Renal cortex interstitium (tissue), 11 donors: ENCODE measurements around the gene MOSPD3. TPM values are rescaled to one million over a fixed set of nuclear protein-coding genes. Genes with fewer than 3 reads are reported as not detected.
A peak's percentile ranks its signal among the peaks of the same experiment; 100 is the strongest.
"Not testable (repeated sequence)": the region's sequence is repeated elsewhere in the genome, so short reads cannot be mapped to it uniquely, and the experiment has no call there.

Experiments
- DNase-seq, 11 donors: peaks; one replicate each; pipeline ENCODE4 v3.0.0-alpha.2; 2013; ENCODE audit warnings: low read depth in 9 of 11, low spot score in 4 of 11; ENCODE audit errors: extremely low read depth in 1 of 11
- polyA plus RNA-seq, 3 donors: library from polyadenylated mRNA; unstranded; fragments of 120-200 nt; gene quantifications; one replicate each; pipeline ENCODE4 v1.2.1, GENCODE V29; 2013; ENCODE audit not compliant: insufficient read length in 3 of 3

The MOSPD3 gene
- polyA plus RNA-seq, 3 donors = 20.6 to 31.9 (median 28.8) TPM

DNA sequence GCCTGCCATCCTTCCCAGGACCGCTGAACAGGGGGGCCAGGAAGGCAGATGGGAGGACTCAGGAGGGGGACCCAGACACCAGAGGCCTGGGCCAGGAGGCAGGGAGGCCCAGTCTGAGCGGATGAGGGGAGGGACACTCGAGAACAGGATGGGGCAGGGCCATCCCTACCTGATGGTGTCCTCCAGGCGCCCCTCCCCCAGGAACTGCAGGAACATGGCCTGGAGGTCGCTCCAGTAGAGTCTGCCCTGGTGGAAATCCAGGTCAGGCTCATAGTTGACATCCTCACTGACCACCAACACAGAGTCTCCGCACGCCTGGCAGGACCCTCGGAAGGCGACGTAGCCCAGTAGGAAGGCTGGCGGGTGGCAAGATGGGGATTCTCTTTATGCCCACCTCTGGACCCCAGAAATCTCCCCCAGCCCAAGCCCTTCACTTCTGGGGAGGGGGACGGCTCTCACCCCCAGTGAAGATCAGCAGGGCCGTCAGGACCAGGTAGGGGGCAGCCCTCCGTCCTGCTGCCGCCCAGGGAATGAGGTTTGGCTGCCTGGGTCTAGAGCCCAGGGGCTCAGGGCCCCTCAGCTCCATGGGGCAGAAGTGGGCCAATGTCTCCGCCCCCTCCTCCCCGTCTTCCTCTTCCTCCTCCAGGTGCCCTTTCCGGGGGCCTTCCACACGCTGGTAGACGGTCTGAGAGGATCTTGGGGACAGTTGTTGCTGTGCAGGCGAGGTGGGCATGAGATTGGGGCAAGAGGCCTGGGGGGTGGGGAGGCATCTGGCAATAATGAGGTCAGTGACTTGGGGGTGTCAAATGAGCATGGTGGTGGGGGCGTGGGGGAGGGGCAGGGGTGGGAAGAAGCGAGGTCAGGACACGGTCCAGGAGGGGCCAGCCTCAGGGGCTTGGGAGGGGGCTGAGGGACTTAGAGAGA is 28.4 kb downstream of the MOSPD3 start:
- DNase-seq = no peak

GRCh38 chr7:100641463-100641859 is 29.1 kb downstream of the MOSPD3 start, which contains the start of gene TFR2:
TSS of gene TFR2 (minus strand) at chr7:100641552. CDS start at chr7:100641509, 43 bp downstream.
- DNase-seq = no peak

DNA sequence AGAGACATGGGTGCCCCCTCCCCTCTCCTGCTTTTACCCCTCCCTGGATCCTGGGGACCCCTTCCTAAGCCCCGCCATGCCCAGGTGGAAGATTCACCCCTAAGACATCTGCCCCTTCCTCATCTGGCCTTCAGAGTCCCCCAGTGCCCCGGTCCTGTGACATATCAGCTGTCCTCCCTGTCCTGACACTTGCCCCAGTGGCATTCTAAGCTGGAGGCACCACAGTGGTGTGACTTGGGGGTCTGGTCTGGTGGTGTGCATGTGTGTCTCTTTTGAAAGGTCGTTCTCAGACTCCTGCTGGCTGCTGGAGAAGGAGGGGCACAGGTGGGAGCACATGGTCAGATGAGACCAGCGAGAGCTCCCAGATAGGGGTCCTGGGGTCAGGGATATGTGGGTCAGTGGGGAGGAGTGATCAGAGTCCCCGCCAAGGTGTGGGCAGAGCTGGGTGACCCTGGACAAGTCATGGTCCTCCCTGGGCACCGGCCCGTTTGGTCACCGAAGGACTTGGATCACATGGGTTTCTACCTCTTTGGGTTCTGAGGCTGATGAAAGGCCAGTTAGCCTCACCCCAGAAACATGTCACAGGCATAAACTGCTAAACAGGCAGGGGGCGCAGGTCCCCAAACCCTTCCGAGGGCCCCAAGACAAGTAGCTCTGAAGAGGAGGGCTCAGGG is 29.7 kb downstream of the MOSPD3 start:
- DNase-seq = no peak

GRCh38 chr7:100642534-100642907 is 30.2 kb downstream of the MOSPD3 start:
- DNase-seq = no peak

DNA sequence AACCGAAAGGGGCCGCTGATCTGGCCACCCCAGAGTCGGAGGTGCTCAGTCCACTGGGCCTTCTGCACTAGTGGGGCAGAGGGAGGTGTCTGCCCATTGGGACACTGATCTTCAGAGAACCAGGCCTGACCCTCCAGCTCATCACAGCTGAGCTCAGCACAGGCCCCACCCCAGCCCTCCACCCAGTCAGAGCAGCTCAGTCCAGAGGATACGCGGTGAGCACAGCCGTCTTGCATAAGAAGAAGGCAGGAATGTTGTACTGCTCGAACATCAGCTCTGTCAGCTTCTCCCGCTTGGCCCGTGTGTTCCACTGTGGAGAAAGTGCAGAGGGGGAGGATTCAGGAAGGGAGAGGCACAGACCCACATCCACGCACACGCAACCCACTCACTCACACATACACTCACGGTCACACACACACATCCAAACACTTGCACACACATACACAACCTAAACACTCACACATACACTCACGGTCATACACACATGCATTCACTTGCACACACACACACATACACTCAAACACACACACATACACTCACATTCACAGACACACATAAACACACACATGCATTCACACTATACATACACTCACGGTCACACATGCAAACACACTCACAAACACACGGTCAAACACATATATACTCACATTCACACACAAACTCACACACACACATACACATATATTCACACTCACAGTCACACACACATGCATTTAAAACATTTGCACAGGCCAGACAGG is 37.7 kb downstream of the MOSPD3 start:
- no peak for DNase-seq

GRCh38 chr7:100654908-100655831 is 42.8 kb downstream of the MOSPD3 start:
- no peak for DNase-seq

GRCh38 chr7:100655908-100656674 is 43.8 kb downstream of the MOSPD3 start, which contains the start of gene ACTL6B:
TSS of gene ACTL6B (minus strand) at chr7:100656448. CDS start at chr7:100656354, 94 bp downstream.
- DNase-seq = peak in 5 of 11 donors; percentile 28 to 52 (median 34)

- DNase-seq = not testable (repeated sequence)
Measured at GRCh38 chr7:100662194-100662776, 49.9 kb downstream of the MOSPD3 start.

Other genes starting within 250 kb of the MOSPD3 start
- gene PILRA, start 239.1 kb upstream of the MOSPD3 start, polyA plus RNA-seq = 1 to 10 TPM; 4.7 to 8.0 (median 6.6) TPM
- gene ZCWPW1, start 183.8 kb upstream of the MOSPD3 start, polyA plus RNA-seq = 1 to 10 TPM; 4.7 to 7.5 (median 5.9) TPM
- gene MEPCE, start 182.7 kb upstream of the MOSPD3 start, polyA plus RNA-seq = 10 to 100 TPM; 50.6 to 65.3 (median 54.1) TPM
- gene PPP1R35, start 176.0 kb upstream of the MOSPD3 start, polyA plus RNA-seq = 10 to 100 TPM; 14.8 to 20.9 (median 19.5) TPM
- 1 to 10 TPM in 2 of 3 donors, under 1 TPM in 1; 0.99 to 2.0 (median 1.4) TPM for gene SPACDR, start 148.3 kb upstream of the MOSPD3 start, polyA plus RNA-seq
- gene TSC22D4, start 133.3 kb upstream of the MOSPD3 start, polyA plus RNA-seq = 10 to 100 TPM; 30.9 to 52.8 (median 49.4) TPM
- gene NYAP1, start 128.6 kb upstream of the MOSPD3 start, polyA plus RNA-seq = 1 to 10 TPM; 1.6 to 2.9 (median 2.4) TPM
- 10 to 100 TPM in 2 of 3 donors, 1 to 10 TPM in 1; 9.2 to 13.6 (median 13.1) TPM for gene AGFG2, start 73.3 kb upstream of the MOSPD3 start, polyA plus RNA-seq
- gene SAP25, start 38.6 kb upstream of the MOSPD3 start, polyA plus RNA-seq = 1 to 10 TPM; 4.6 to 9.9 (median 7.5) TPM
- 10 to 100 TPM; 28.7 to 56.4 (median 46.5) TPM for gene LRCH4, start 26.4 kb upstream of the MOSPD3 start, polyA plus RNA-seq
- 1 to 10 TPM; 1.7 to 2.5 (median 1.7) TPM for gene FBXO24, start 26.2 kb upstream of the MOSPD3 start, polyA plus RNA-seq
- gene PCOLCE, start 10.2 kb upstream of the MOSPD3 start, polyA plus RNA-seq = 100 to 1,000 TPM in 2 of 3 donors, 10 to 100 TPM in 1; 92.2 to 146 (median 141) TPM
- gene TFR2, start 29.0 kb downstream of the MOSPD3 start, polyA plus RNA-seq = 1 to 10 TPM in 1 of 3 donors, under 1 TPM in 2; 0.95 to 1.1 (median 0.98) TPM
- not detected for gene ACTL6B, start 43.9 kb downstream of the MOSPD3 start, polyA plus RNA-seq
- 100 to 1,000 TPM; 173 to 224 (median 197) TPM for gene GNB2, start 61.2 kb downstream of the MOSPD3 start, polyA plus RNA-seq
- 10 to 100 TPM; 34.0 to 66.0 (median 46.5) TPM for gene GIGYF1, start 81.7 kb downstream of the MOSPD3 start, polyA plus RNA-seq
- 10 to 100 TPM; 20.7 to 30.8 (median 23.7) TPM for gene POP7, start 93.6 kb downstream of the MOSPD3 start, polyA plus RNA-seq
- under 1 TPM in 2 of 3 donors, not detected in 1; 0.14 to 0.38 TPM for gene EPO, start 107.9 kb downstream of the MOSPD3 start, polyA plus RNA-seq
- under 1 TPM in 2 of 3 donors, not detected in 1; 0.02 to 0.03 TPM for gene ZAN, start 121.1 kb downstream of the MOSPD3 start, polyA plus RNA-seq
- gene EPHB4, start 215.0 kb downstream of the MOSPD3 start, polyA plus RNA-seq = 100 to 1,000 TPM in 1 of 3 donors, 10 to 100 TPM in 2; 81.4 to 102 (median 84.1) TPM
- 10 to 100 TPM; 20.9 to 38.3 (median 28.1) TPM for gene SLC12A9, start 240.2 kb downstream of the MOSPD3 start, polyA plus RNA-seq